HL-60 (cell line): ENCODE measurements around the gene CLVS2.

Experiments
- GABPA ChIP-seq: IDR thresholded peaks from 2 replicates; pipeline ENCODE4 v1.6.1; 2012; ENCODE audit warnings: low read depth
- POLR2AphosphoS5 ChIP-seq: IDR thresholded peaks from 2 replicates; pipeline ENCODE4 v1.6.1; 2012; ENCODE audit warnings: low read depth
- TF ChIP-seq, protein P1 (sequence below): IDR thresholded peaks from one replicate; pipeline ENCODE4 v1.5.1; 2011; ENCODE audit warnings: low read length, control low read depth, inconsistent platforms; ENCODE audit not compliant: insufficient read depth
- TF ChIP-seq, protein P2 (sequence below): IDR thresholded peaks from 2 replicates; pipeline ENCODE4 v1.6.1; 2012; ENCODE audit warnings: low read depth; ENCODE audit not compliant: insufficient replicate concordance

DNA sequence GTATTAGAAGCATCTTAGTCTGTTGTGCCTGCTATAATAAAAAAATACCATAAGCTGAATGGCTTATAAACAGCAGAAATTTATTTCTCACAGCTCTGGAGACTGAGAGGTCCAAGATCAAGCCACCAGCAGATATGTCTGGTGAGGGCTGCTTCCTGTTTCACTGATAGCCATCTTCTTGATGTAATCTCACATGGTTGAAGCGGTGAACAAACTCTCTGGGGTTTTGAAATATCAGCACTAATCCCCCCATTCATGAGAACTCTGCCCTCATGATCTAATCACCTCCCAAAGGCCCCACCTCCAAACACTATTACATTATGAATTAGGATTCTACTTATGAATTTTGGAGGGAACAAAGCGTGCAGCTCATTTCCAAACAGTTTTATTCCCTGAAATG is 11.6 kb upstream of the CLVS2 start:
- TF ChIP-seq, protein P1, sequence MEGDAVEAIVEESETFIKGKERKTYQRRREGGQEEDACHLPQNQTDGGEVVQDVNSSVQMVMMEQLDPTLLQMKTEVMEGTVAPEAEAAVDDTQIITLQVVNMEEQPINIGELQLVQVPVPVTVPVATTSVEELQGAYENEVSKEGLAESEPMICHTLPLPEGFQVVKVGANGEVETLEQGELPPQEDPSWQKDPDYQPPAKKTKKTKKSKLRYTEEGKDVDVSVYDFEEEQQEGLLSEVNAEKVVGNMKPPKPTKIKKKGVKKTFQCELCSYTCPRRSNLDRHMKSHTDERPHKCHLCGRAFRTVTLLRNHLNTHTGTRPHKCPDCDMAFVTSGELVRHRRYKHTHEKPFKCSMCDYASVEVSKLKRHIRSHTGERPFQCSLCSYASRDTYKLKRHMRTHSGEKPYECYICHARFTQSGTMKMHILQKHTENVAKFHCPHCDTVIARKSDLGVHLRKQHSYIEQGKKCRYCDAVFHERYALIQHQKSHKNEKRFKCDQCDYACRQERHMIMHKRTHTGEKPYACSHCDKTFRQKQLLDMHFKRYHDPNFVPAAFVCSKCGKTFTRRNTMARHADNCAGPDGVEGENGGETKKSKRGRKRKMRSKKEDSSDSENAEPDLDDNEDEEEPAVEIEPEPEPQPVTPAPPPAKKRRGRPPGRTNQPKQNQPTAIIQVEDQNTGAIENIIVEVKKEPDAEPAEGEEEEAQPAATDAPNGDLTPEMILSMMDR = no peak
- TF ChIP-seq, protein P2, sequence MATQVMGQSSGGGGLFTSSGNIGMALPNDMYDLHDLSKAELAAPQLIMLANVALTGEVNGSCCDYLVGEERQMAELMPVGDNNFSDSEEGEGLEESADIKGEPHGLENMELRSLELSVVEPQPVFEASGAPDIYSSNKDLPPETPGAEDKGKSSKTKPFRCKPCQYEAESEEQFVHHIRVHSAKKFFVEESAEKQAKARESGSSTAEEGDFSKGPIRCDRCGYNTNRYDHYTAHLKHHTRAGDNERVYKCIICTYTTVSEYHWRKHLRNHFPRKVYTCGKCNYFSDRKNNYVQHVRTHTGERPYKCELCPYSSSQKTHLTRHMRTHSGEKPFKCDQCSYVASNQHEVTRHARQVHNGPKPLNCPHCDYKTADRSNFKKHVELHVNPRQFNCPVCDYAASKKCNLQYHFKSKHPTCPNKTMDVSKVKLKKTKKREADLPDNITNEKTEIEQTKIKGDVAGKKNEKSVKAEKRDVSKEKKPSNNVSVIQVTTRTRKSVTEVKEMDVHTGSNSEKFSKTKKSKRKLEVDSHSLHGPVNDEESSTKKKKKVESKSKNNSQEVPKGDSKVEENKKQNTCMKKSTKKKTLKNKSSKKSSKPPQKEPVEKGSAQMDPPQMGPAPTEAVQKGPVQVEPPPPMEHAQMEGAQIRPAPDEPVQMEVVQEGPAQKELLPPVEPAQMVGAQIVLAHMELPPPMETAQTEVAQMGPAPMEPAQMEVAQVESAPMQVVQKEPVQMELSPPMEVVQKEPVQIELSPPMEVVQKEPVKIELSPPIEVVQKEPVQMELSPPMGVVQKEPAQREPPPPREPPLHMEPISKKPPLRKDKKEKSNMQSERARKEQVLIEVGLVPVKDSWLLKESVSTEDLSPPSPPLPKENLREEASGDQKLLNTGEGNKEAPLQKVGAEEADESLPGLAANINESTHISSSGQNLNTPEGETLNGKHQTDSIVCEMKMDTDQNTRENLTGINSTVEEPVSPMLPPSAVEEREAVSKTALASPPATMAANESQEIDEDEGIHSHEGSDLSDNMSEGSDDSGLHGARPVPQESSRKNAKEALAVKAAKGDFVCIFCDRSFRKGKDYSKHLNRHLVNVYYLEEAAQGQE = no peak
- TF ChIP-seq GABPA (no peak), POLR2AphosphoS5 (no peak)
